Measurements from ENCODE around the gene VSIR.

Gene VSIR

DNA sequence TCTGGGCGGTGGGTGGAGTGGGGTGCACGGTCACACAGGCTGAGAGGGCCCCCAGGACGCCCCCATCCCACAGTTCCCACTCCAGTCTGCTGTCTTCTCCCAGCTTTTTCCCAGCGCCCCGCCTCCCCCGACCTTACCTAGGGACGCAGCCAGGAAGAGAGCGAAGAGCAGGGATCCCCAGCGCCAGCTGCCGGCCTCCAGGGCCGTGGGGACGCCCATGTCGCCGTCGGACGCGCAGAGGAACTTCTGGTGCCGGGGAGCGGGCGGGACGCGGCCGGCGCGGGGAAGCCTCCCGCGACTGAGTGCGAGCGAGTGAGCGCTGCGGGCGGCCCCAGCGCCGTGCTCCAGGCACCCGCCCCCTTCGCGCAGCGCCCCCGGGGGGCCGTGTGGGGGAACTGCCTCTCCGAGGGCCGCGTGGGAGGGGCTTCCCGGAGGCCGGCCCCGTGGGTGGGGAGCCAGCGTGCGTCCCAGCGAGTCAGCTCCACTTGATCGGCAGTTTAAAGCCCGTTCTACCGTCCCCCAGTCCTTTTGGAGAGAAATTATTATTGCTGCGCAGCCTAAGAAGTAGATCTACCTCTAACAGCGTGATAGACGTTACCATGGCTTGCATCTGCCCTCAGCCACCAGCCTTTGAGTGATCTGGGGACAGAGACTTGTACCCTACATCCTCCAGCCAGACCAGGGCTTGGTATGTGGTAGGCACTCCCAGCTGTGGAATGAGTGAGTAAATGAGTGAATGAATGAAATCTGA lies at the start of gene VSIR:
Gene VSIR, minus strand, starts transcription at position 300 of the 751 bp plus-strand sequence. Its CDS starts 81 bp downstream, at position 219.
- DNase-seq (ENCODE audit: low spot score): peak; percentile 75

DNA sequence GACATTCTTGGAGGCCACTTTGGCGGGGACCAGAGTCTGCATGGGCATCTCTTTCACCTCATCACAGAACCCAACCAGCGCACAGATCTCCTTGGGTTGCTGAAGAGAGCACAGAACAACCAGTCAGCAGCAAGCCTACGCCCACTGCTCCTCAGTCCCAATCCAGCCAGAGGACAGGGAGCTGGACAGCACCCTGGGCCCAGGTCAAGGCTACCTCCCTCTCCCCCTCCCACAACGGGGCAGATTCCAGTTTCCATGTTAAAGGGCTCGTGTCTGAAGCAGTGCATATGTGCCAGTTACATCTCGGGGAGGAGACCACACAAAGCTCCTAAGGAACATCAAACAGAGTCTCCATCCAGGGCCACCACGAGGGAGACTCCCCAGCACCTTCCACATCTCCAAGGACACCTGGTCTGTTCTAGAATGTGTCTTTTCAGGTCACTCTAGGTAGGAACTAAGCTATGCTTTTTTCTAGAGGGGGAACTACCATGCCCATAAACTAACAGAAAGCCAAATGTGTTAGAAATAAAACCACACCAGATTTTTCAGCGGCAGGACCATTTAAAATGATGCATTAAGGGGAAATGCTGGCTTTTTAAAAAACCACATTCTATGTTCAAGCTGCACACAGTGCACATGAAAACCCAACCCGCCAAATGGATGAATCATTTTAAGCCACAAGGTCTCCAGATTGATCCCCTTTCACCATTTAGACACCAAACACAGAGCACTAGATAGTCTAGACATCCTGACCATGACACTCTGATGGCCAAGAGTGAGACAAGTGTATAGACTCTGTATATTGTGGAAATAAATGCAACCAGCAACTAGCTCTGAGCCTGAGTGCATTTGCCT lies 48.8 kb upstream of the VSIR start:
- DNase-seq (ENCODE audit: low spot score): no peak

DNA sequence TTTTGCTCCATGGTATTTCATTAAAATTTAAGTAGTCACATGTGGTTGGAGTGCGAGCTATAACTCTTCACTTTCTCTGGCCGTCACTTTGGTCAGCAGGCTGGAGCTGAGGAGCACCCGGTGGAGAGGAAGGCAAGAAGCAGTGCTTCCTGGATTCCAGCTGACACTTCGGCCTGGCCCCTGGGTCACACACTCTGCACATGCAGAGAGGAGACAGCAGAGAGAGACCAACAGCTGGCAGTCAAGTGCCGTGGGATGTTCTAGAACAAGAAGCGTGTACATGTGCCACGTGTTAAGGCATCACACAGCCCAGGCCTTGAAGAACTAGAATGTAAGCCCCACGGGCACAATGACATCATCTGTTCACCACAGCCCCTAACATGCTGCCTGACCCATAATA lies 47.6 kb upstream of the VSIR start:
- DNase-seq (ENCODE audit: low spot score): no peak

- no peak for DNase-seq (ENCODE audit: low spot score)
Measured at GRCh38 chr10:71819985-71820384, 46.7 kb upstream of the VSIR start.

GRCh38 chr10:71819441-71819861 lies 46.1 kb upstream of the VSIR start:
- DNase-seq (ENCODE audit: low spot score): no peak

DNA sequence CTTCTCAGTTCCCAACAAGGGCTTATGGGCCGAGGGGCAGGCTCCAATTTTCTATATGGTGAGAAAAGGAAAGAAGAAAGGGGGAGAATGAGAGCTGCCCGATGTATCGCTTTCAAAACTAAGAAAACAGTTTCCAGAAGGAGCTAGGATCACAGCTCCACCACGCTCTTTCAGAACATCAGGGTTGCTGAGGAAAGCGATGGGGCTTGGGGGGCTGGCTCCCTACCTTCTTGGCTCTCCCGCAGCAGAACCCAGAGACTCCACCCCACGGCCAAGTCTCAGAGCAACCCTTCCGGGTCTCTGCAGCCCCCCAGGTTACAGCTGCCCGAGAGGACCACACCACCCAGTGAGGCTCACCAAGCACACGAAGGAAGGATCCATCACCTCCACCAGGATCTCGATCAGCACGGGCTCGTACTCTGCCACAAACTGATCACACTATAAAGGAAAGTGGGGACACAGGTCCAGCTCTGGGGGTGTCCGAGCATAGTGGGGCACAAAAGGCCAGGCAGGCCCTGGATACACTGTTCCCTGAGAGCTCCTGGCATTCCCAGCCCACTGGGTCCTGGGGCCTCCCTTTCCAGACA lies 45.4 kb upstream of the VSIR start:
- DNase-seq (ENCODE audit: low spot score): no peak

DNA sequence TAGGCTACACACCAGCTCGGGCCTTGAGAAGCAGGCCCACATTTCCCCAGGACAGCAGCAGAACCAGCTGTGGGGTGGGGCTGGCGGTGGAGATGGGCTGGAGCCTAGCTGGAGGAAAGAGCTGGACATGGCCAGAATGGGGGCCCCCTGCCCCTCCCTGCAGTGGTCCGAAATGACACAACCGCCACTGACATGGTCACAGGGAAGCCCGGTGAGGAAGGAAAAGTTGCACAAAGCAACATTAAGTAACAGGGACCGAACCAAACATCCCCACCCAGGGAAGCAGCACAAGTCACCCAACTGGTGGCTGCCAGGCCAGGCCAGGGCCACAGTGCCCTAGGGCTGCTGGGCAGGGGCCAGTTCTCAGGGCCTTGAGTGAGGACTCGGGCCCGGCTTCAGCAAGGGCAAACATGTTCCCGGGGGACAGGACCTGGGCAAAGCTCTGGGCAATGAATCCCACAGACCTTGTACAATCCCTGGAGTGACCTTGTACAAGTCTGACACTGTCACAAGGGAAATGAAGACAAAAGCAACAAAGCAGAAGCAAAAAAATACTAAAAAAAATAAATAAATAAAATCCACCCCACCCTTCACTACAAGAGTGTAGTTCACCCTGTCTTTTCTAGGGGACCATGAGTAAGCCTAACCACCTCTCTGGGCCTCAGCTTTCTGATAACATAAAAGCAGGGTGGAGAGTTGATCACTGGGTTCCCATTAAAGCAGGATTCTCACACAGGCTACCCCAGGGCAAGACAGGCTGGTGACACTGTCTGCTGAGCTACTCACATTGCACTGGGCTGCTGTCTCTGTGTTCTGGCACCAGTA lies 44.7 kb upstream of the VSIR start:
- DNase-seq (ENCODE audit: low spot score): no peak

GRCh38 chr10:71816936-71817618 lies 43.8 kb upstream of the VSIR start:
- DNase-seq (ENCODE audit: low spot score): no peak

DNA sequence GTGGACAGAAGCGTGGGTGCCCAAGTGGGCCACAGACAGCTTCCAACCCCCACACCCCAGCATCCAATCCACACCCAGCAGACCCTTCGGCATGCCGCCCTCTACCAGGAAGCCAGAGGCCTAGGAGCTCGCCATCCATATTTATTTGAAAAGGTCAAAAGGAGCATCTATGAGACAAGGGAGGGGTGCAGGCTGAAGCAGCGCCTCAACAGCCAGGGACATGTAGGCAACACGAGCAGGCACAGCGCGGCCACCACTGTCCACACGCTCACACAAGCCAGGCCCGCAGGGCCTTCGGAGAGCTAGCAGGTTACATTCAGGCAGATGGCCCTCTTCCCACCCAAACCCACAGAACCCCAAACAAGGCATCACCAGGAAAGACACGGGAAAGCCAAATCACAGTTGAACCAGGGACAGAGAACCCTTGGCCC lies 43.1 kb upstream of the VSIR start:
- DNase-seq (ENCODE audit: low spot score): no peak

- DNase-seq (ENCODE audit: low spot score): no peak
Measured at GRCh38 chr10:71815515-71816130, 42.3 kb upstream of the VSIR start.

DNA sequence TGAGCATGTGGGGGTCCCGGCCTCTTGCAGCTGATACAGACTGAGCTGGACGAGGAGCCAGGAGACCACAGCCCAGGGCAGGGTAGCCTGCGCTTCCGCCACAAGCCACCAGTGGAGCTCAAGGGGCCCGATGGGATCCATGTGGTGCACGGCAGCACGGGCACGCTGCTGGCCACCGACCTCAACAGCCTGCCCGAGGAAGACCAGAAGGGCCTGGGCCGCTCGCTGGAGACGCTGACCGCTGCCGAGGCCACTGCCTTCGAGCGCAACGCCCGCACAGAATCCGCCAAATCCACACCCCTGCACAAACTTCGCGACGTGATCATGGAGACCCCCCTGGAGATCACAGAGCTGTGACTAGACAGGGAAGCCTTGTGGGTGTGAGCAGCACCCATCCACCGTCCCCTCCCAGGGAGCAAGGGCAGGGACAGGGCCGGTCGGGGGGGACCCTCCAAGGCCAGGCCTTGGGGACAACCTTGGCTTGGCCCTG lies 41.6 kb upstream of the VSIR start:
- DNase-seq (ENCODE audit: low spot score): no peak

DNA sequence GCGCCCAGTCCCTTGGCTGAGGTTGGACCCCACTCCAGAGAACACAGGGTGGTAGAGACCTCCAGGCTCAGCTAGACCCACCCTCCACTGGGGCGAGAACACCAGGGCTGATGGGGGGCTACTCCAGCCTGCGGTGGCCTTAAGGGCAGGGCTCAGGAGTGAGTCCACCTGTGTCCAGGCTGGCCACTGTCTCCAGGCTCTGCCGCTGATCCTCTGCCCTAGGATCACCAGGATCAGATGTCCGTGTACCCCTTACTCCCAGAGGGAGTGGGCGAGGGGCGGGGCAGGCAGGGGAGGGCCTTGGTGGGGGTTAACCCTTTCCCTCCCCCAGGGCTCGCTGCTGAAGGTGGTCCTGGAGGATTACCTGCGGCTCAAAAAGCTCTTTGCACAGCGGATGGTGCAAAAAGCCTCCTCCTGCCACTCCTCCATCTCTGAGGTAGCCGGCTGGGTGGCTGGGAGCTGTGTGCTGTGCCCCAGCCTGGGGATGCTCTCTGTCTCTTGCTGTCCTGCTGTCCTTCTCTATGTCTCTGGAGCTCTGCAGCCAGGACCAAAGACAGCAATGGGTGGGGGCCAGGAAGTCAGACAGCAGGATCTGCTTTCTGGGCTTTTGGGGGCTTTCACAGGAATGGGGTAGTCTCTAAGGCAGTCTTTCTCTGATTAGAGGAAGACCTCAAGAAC lies 39.7 kb upstream of the VSIR start:
- no peak for DNase-seq (ENCODE audit: low spot score)

DNA sequence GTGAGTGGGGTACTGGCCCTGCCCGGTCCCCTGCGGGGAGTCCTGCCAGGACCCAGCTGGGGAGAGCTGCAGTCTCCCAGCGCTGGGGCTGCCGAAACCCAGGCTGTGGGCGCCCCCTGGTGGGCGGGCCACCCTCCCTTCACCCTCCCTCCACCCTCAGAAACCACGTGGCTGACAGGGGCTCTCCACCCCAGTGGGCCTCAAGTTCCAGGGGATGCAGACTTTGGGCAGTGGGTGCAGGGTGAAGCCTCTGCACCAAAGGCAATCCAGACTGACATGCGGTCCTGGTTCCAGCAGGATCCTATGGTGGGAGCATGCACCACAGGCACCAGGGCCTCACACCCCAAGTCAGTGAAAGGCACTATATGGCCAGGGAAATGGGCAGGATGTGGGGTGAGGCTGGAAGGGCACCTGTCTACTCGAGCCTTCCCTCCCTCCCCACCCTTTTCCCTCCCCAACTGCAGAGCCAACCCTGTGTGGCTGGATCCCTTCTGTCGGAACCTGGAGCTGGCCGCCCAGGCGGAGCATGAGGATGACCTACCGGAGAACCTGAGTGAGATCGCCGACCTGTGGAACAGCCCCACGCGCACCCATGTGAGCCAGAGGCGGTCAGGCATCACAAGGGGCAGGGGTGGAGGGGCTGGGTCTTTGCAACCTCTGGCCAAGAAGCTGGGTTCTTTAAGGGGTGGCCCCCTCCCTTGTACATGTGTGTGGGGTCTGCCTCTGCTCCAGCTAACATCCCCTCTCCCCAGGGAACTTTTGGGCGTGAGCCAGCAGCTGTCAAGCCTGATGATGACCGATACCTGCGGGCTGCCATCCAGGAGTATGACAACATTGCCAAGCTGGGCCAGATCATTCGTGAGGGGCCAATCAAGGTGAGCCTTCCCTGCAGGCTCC lies 38.9 kb upstream of the VSIR start:
- DNase-seq (ENCODE audit: low spot score): peak; percentile 48

GRCh38 chr10:71811351-71811750 lies 38.0 kb upstream of the VSIR start:
- DNase-seq (ENCODE audit: low spot score): no peak

GRCh38 chr10:71810048-71810750 lies 36.9 kb upstream of the VSIR start:
- no peak for DNase-seq (ENCODE audit: low spot score)

DNA sequence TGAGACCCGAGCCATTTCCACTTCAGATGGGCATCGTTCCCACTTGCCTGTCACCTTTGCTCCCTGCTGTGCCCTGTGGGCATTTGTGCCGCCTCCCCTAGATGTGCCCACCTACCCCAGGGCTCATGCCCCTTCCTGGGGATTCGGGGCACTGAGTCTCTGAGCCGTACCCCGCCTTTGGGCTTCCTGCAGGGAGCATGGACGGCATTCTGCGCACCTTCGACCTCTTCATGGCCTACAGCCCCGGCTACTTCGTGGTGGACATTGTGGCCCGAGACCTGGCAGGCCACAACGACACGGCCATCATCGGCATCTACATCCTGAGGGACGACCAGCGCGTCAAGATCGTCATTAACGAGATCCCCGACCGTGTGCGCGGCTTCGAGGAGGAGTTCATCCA lies 36.3 kb upstream of the VSIR start:
- no peak for DNase-seq (ENCODE audit: low spot score)

DNA sequence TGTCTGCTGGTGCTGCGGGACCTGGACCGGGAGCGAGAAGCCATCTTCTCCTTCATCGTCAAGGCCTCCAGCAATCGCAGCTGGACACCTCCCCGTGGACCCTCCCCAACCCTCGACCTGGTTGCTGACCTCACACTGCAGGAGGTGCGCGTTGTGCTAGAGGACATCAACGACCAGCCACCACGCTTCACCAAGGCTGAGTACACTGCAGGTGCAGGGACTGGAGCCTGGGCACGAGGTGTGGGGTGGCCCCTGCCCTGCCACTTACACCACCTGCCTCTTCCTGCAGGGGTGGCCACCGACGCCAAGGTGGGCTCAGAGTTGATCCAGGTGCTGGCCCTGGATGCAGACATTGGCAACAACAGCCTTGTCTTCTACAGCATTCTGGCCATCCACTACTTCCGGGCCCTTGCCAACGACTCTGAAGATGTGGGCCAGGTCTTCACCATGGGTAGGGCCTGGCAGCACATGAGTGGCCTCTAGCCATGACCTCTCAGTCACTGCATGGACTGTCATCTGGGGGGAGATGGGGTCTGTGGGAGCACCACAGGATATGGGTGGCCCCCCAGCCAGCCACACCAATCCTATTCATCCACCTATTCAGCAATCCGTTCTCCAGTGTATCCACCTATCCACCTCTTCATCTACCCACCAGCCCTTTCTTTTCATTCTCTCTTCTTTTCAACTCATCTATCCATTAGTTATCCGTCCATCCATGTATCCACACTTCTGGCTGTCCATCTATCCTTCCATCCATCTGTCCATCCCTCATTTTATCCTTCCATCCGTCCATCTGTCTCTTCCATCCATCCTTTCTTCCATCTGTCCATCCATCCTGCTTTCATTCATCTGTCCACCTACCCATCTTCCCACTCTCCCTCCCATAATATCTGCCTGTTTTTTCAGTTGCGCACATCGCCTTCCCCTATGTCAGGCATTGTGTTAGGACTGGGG lies 34.5 kb upstream of the VSIR start:
- no peak for DNase-seq (ENCODE audit: low spot score)
